MM.1S (cell line): Measurements from ENCODE around the gene PIP5K1C.

Experiments used
- DNase-seq: peaks from one replicate; pipeline ENCODE4 v3.0.0-alpha.2; 2015
- H2AFZ ChIP-seq: fragments of 300-600 bp; sonication (generic); 2 replicates; pipeline ENCODE4 v1.6.0; 2016; ENCODE audit warnings: antibody characterized with exemption, low read length
- H3F3A ChIP-seq: fragments of 300-600 bp; sonication (generic); 2 replicates; pipeline ENCODE4 v1.6.1; 2016; ENCODE audit warnings: mild to moderate bottlenecking, antibody characterized with exemption, low read length, moderate library complexity, mixed read lengths; ENCODE audit not compliant: insufficient read depth
- H3K27ac ChIP-seq: fragments of 300-600 bp; sonication (generic); 2 replicates; pipeline ENCODE4 v1.5.1; 2016; ENCODE audit warnings: mild to moderate bottlenecking, low read length
- H3K27me3 ChIP-seq: fragments of 300-600 bp; sonication (generic); replicated peaks from 2 replicates; pipeline ENCODE4 v1.6.0; 2016; ENCODE audit warnings: low read length; ENCODE audit not compliant: insufficient read depth
- H3K36me3 ChIP-seq: fragments of 300-600 bp; sonication (generic); replicated peaks from 2 replicates; pipeline ENCODE4 v1.6.1; 2016; ENCODE audit warnings: mild to moderate bottlenecking, low read length, mixed read lengths; ENCODE audit not compliant: insufficient read depth
- H3K4me1 ChIP-seq: fragments of 300-600 bp; sonication (generic); 2 replicates; pipeline ENCODE4 v1.6.1; 2016; ENCODE audit warnings: low read length, mixed read lengths
- H3K4me2 ChIP-seq: fragments of 300-600 bp; sonication (generic); 2 replicates; pipeline ENCODE4 v1.6.0; 2016; ENCODE audit warnings: low read depth, low read length
- H3K4me3 ChIP-seq: fragments of 300-600 bp; sonication (generic); 2 replicates; pipeline ENCODE4 v1.5.1; 2016; ENCODE audit warnings: low read length, mixed read lengths
- H3K79me2 ChIP-seq: fragments of 300-600 bp; sonication (generic); 2 replicates; pipeline ENCODE4 v1.6.1; 2016; ENCODE audit warnings: mixed run types, low read length, mixed read lengths
- H3K9ac ChIP-seq: fragments of 300-600 bp; sonication (generic); 2 replicates; pipeline ENCODE4 v1.6.1; 2016; ENCODE audit warnings: low read length, mixed read lengths
- H3K9me2 ChIP-seq: fragments of 300-600 bp; sonication (generic); replicated peaks from 2 replicates; pipeline ENCODE4 v1.6.1; 2016; ENCODE audit warnings: mild to moderate bottlenecking, low read length, mixed read lengths; ENCODE audit not compliant: insufficient read depth
- H3K9me3 ChIP-seq: fragments of 300-600 bp; sonication (generic); replicated peaks from 2 replicates; pipeline ENCODE4 v1.6.1; 2016; ENCODE audit warnings: mild to moderate bottlenecking, low read length, mixed read lengths; ENCODE audit not compliant: insufficient read depth
- H4K20me1 ChIP-seq: fragments of 300-600 bp; sonication (generic); 2 replicates; pipeline ENCODE4 v1.6.1; 2016; ENCODE audit warnings: mild to moderate bottlenecking, low read length, moderate library complexity, mixed read lengths; ENCODE audit not compliant: insufficient read depth
- EZH2 ChIP-seq: fragments of 300-600 bp; sonication (generic); optimal IDR thresholded peaks from 2 replicates; pipeline ENCODE3; 2017; ENCODE audit warnings: low read depth, mild to moderate bottlenecking, antibody characterized with exemption, low read length, mixed read lengths
- EZH2phosphoT487 ChIP-seq: fragments of 300-600 bp; sonication (generic); IDR thresholded peaks from 2 replicates; pipeline ENCODE4 v1.6.1; 2018; ENCODE audit warnings: antibody characterized with exemption, low read length
- TF ChIP-seq, protein P1 (sequence below): fragments of 300-600 bp; sonication (generic); IDR thresholded peaks from 2 replicates; pipeline ENCODE4 v1.5.1; 2016; ENCODE audit warnings: antibody characterized with exemption, low read length, mixed read lengths

PIP5K1C gene, protein sequence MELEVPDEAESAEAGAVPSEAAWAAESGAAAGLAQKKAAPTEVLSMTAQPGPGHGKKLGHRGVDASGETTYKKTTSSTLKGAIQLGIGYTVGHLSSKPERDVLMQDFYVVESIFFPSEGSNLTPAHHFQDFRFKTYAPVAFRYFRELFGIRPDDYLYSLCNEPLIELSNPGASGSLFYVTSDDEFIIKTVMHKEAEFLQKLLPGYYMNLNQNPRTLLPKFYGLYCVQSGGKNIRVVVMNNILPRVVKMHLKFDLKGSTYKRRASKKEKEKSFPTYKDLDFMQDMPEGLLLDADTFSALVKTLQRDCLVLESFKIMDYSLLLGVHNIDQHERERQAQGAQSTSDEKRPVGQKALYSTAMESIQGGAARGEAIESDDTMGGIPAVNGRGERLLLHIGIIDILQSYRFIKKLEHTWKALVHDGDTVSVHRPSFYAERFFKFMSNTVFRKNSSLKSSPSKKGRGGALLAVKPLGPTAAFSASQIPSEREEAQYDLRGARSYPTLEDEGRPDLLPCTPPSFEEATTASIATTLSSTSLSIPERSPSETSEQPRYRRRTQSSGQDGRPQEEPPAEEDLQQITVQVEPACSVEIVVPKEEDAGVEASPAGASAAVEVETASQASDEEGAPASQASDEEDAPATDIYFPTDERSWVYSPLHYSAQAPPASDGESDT

GRCh38 chr19:3700242-3701032, at the start of gene PIP5K1C:
TSS of gene PIP5K1C (minus strand) at chr19:3700468. CDS start at chr19:3700390, 78 bp downstream.
- no peaks in the 10 kb centered on the region for H3F3A ChIP-seq
- peak within 1 kb of the TSS; percentile 28 for H2AFZ ChIP-seq
- peak within 1 kb of the TSS; percentile 82 for H3K4me2 ChIP-seq
- no peak for TF ChIP-seq EZH2phosphoT487
- TF ChIP-seq, protein P1, sequence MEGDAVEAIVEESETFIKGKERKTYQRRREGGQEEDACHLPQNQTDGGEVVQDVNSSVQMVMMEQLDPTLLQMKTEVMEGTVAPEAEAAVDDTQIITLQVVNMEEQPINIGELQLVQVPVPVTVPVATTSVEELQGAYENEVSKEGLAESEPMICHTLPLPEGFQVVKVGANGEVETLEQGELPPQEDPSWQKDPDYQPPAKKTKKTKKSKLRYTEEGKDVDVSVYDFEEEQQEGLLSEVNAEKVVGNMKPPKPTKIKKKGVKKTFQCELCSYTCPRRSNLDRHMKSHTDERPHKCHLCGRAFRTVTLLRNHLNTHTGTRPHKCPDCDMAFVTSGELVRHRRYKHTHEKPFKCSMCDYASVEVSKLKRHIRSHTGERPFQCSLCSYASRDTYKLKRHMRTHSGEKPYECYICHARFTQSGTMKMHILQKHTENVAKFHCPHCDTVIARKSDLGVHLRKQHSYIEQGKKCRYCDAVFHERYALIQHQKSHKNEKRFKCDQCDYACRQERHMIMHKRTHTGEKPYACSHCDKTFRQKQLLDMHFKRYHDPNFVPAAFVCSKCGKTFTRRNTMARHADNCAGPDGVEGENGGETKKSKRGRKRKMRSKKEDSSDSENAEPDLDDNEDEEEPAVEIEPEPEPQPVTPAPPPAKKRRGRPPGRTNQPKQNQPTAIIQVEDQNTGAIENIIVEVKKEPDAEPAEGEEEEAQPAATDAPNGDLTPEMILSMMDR: peak; percentile 75
- TF ChIP-seq EZH2: no peak
- H3K9me2 ChIP-seq: no peaks in the 10 kb centered on the region
- peaks cover 39% of the 10 kb centered on the region for H3K79me2 ChIP-seq
- DNase-seq: peak; percentile 93
- no peaks in the 10 kb centered on the region for H3K36me3 ChIP-seq
- H3K4me3 ChIP-seq: peak within 1 kb of the TSS; percentile 85
- H3K27me3 ChIP-seq: peaks cover 7% of the 10 kb centered on the region
- H3K9ac ChIP-seq: peak within 1 kb of the TSS; percentile 52
- no peak within 1 kb of the TSS for H3K27ac ChIP-seq
- peaks cover 4% of the 10 kb centered on the region; the same call in 1 of the 2 replicates for H4K20me1 ChIP-seq
- 0 out of 2 replicates have a peak, but pooled peaks cover 4% of the 10 kb centered on the region for H3K4me1 ChIP-seq
- H3K9me3 ChIP-seq: no peaks in the 10 kb centered on the region

- no peak overlapping the region for H2AFZ ChIP-seq
- peaks cover 3% of the 10 kb centered on the region for H3K27me3 ChIP-seq
- H3K4me1 ChIP-seq: no peaks in the 10 kb centered on the region
- no peaks in the 10 kb centered on the region for H3K36me3 ChIP-seq
- TF ChIP-seq, protein P1: no peak
- TF ChIP-seq EZH2 (no peak), EZH2phosphoT487 (no peak)
- H3K4me2 ChIP-seq: no peak overlapping the region
- H3K79me2 ChIP-seq: no peaks in the 10 kb centered on the region
- DNase-seq: no peak
- no peaks in the 10 kb centered on the region for H3K9me3 ChIP-seq
- H3F3A ChIP-seq: no peaks in the 10 kb centered on the region
- no peaks in the 10 kb centered on the region for H4K20me1 ChIP-seq
- no peak overlapping the region for H3K9ac ChIP-seq
- H3K9me2 ChIP-seq: no peaks in the 10 kb centered on the region
- no peak overlapping the region for H3K27ac ChIP-seq
- no peak overlapping the region for H3K4me3 ChIP-seq
Measured at GRCh38 chr19:3748965-3749364, 48.7 kb upstream of the PIP5K1C start.

DNA sequence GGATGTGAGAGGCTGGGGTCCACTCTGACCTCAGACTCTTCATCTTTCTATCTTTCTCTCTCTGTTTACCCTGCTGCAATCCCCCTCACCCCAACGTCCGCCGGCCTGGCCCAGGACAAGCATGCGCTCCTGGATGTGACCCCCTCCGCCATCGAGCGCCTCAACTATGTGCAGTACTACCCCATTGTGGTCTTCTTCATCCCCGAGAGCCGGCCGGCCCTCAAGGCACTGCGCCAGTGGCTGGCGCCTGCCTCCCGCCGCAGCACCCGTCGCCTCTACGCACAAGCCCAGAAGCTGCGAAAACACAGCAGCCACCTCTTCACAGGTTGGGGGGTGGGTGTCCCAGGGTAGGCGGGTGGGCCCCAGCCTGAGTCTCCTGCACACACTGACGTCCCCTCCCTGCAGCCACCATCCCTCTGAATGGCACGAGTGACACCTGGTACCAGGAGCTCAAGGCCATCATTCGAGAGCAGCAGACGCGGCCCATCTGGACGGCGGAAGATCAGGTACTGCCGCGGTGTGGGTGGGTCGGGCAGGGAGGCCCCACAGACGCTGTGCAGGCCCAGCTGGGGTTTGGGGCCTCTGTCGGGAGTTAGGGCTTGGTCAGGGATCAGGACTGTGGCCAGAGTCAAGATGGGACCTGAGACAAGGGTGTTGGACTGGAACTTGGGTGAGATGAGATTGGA, 46.2 kb upstream of the PIP5K1C start:
- H3K4me2 ChIP-seq: no peak overlapping the region
- H3K36me3 ChIP-seq: no peaks in the 10 kb centered on the region
- no peaks in the 10 kb centered on the region for H3K9me3 ChIP-seq
- no peak overlapping the region for H3K9ac ChIP-seq
- no peaks in the 10 kb centered on the region for H3K4me1 ChIP-seq
- no peaks in the 10 kb centered on the region for H3K9me2 ChIP-seq
- peaks cover 25% of the 10 kb centered on the region for H3K27me3 ChIP-seq
- no peak for DNase-seq
- H2AFZ ChIP-seq: no peak overlapping the region
- H4K20me1 ChIP-seq: no peaks in the 10 kb centered on the region
- no peak overlapping the region for H3K4me3 ChIP-seq
- H3K27ac ChIP-seq: no peak overlapping the region
- TF ChIP-seq EZH2phosphoT487 (no peak), EZH2 (no peak)
- TF ChIP-seq, protein P1: no peak
- H3K79me2 ChIP-seq: no peaks in the 10 kb centered on the region
- H3F3A ChIP-seq: no peaks in the 10 kb centered on the region
